NCI-H1436 treated with DMSO at 0.1 percent for 48 hours (cell line): ENCODE measurements around the gene EML1.
A peak's percentile ranks its signal among the peaks of the same experiment; 100 is the strongest.

ENCODE experiments used
- DNase-seq: peaks from one replicate; lab custom pipeline; 2025; lab: John Stamatoyannopoulos, UW

The EML1 gene

GRCh38 chr14:99968191-99968920 is 175.1 kb downstream of the EML1 start:
- no peak for DNase-seq

GRCh38 chr14:99968941-99969340 is 175.7 kb downstream of the EML1 start:
- no peak for DNase-seq

DNA sequence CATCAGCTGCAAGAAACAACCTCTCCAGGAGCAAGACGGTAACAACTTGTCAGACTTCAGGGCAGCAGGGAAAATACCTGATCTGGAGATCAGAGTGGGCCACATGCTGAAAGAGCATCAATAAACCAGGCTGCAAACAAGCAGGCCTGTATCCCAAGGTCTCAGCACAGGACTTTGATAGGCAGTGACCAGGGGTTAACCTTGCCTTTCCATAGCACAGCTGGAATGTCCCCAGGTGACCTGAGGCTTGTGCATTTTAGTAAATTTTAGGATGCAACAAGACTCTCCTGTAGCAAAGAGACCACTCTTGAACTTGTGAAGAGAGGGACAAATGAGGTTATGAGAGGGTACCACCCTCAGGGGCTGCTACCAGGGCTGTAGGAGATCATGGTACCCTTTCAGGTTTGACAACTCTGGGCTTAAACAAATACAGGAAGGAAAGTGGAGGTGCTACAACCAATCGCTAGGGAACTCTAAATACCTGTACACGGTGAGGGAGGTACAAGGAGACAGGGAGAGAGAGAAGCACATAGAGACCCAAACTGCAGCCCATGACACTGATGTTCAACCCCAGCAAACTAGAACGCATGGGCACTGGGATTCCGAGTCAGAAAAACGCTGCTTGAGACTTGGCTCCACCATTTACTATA is 176.6 kb downstream of the EML1 start:
- DNase-seq: no peak

GRCh38 chr14:99971087-99971940 is 178.1 kb downstream of the EML1 start:
- DNase-seq: peak; percentile 44

GRCh38 chr14:99971941-99972747 is 178.9 kb downstream of the EML1 start:
- DNase-seq: no peak

DNA sequence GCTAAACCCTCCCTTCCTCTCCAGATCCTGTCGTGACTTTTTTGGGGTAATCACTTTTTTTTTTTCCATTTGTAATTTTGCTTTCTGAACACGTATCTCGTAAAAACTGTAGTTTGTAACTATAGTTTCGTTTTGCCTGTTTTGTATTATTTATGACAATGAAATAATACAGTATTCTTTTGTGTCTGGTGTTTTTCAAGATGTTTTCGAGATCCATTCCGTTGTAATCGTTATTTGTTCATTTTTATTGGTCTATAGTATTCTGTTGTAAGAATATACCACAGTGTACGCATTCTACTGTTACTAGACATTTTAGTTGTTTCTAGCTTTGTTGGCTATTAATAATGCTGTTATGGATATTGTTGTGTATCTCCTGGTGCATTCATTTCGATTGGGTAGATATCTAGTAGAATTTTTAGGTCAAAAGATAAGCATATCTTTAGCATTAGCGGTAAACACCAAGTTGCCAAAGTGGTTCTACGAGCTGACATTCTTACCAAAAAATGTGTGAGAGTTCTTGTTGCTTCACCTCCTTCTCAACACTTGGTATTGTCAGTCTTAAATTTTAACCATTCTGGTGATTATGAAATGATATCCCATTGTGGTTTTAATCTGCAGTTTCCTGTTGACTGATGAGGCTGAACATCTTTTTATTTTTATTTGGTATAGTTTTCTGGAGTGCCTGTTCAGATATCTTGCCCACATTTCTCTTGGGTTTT is 179.7 kb downstream of the EML1 start:
- no peak for DNase-seq

GRCh38 chr14:99975190-99975589 is 182.0 kb downstream of the EML1 start:
- no peak for DNase-seq

- no peak for DNase-seq
These were observed 182.8 kb downstream of the EML1 start for GRCh38 chr14:99976021-99976420.

DNA sequence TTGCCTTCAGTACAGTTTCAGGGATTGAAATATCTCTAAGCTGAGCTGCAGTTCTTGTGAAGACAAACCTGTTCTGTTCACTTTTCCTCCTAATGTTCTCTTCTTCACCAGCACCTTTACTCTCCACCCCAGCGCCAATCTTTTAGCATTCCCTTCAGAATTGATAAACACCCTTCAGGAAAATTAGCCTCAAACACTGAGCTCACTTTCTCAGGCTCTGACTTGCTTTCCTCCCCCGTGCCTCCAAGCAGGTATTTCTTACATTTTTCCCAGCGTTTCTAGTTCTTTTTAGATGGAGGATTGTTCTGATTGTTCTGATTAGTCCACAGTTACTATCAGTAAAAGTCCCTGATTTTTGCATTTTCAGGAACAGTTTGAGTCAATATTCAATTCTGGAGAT is 183.5 kb downstream of the EML1 start:
- no peak for DNase-seq

- no peak for DNase-seq
These were observed 187.1 kb downstream of the EML1 start for GRCh38 chr14:99980299-99980698.

GRCh38 chr14:99981806-99982205 is 188.6 kb downstream of the EML1 start:
- no peak for DNase-seq

- DNase-seq: no peak
These were observed 189.5 kb downstream of the EML1 start for GRCh38 chr14:99982537-99983250.

GRCh38 chr14:99983251-99984015 is 190.2 kb downstream of the EML1 start:
- DNase-seq: no peak

GRCh38 chr14:99984036-99984435 is 190.8 kb downstream of the EML1 start:
- DNase-seq: no peak

- DNase-seq: no peak
These were observed 193.2 kb downstream of the EML1 start for GRCh38 chr14:99986396-99986795.

DNA sequence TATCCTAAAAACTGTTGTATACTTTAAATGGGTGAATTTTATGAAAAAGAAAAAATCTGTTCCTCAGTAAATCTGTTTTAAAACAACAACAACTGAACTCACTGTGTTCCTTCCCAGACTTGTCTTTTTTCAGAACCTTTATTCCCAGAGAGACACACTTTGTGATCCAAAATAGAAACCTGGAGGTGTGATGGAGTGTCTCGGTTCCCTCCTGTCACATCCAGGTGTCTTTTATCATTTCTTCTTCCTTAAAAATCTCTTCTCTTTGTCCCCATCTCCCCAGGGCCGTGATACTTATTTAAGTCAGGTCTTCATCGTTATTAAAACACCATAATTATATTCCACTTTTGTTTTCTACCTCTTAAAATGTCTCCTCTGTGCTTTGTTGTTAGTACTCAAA is 195.8 kb downstream of the EML1 start:
- DNase-seq: no peak

DNA sequence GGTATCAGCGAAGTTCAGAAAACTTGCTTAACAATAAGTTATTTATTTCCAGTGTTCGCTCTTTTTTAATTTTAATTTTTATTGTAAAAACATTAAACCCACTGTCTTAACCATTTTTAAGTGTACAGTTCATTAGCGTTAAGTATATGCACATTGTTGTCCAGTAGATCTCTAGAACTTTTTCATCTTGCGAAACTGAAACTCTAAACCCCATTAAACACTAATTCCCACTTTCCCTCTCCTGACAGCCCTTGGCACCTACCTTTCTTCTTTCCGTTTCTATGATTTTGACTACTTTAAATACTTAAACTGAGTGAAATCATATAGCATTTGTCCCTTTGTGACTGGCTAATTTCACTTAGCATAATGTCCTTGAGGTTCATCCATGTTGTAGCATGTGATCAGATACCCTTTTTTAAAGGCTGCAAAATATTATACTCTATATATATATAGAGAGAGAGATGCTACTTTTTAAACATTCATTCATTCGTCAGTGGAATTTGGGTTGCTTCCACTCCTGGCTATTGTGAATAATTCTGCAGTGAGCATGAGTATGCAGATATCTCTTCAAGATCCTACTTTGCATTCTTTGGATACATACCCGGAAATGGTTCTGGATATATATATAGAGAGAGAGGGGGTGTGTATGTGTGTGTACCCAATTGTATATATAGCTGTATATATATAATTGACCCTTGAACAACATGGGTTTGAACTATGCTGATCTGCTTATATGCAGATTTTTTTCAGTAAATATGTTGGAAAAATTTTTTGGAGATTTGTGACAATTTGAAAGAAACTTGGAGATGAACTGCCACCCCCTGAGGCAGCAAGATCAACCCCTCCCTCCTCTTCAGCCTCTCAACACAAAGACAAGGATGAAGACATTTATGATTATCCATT is 197.3 kb downstream of the EML1 start:
- no peak for DNase-seq

- no peak for DNase-seq
These were observed 198.1 kb downstream of the EML1 start for GRCh38 chr14:99991331-99991730.
